PC-9 (cell line): ENCODE measurements around the gene MBTPS1. TPM values are rescaled to one million over a fixed set of nuclear protein-coding genes. Genes with fewer than 3 reads are reported as not detected.

ENCODE experiments used
- BruUV-seq: library from RNA; stranded (reverse); fragments of 400-500 nt; replicated peaks from 2 replicates; lab custom pipeline; 2021; lab: Mats Ljungman, UMichigan
- CTCF ChIA-PET: fragments of 300-600 bp; sonication (Branson Sonifier 250); formaldehyde crosslinking; loops from one replicate; lab custom pipeline; 2022; ENCODE audit warnings: antibody characterized with exemption; lab: Charles Lee
- POLR2A ChIA-PET: fragments of 300-600 bp; sonication (Branson Sonifier 250); formaldehyde crosslinking; loops from one replicate; lab custom pipeline; 2022; ENCODE audit warnings: antibody characterized with exemption; ENCODE audit not compliant: unreplicated experiment; lab: Charles Lee
- DNase-seq, 2 experiments: peaks; one replicate each; pipeline versions ENCODE4 v3.0.0 to v3.0.0-alpha.2; 2015 to 2022; ENCODE audit warnings: mixed read lengths in 1 of 2
- H2AFZ ChIP-seq: fragments of 200-600 bp; sonication (generic); 2 replicates; pipeline ENCODE4 v1.8.1; 2017; ENCODE audit warnings: antibody characterized with exemption
- H3F3A ChIP-seq: fragments of 200-600 bp; sonication (generic); 2 replicates; pipeline ENCODE4 v1.8.1; 2017; ENCODE audit warnings: antibody characterized with exemption, mild to moderate bottlenecking, low read depth; ENCODE audit not compliant: insufficient read depth
- H3K27ac ChIP-seq: fragments of 200-600 bp; sonication (generic); 2 replicates; pipeline ENCODE4 v1.6.1; 2016; ENCODE audit warnings: mixed run types
- H3K27me3 ChIP-seq: fragments of 200-600 bp; sonication (generic); 2 replicates; pipeline ENCODE4 v1.6.1; 2016; ENCODE audit warnings: low read depth, mixed run types; ENCODE audit not compliant: insufficient read depth
- H3K36me3 ChIP-seq: fragments of 200-600 bp; sonication (generic); 2 replicates; pipeline ENCODE4 v1.6.1; 2016; ENCODE audit warnings: low read depth, mixed run types
- H3K4me1 ChIP-seq: fragments of 200-600 bp; sonication (generic); replicated peaks from 2 replicates; pipeline ENCODE4 v1.6.1; 2016; ENCODE audit warnings: mixed run types; ENCODE audit not compliant: insufficient read depth
- H3K4me2 ChIP-seq: fragments of 200-600 bp; sonication (generic); 2 replicates; pipeline ENCODE4 v1.6.1; 2017; ENCODE audit warnings: mixed run types
- H3K4me3 ChIP-seq: fragments of 200-600 bp; sonication (generic); 2 replicates; pipeline ENCODE4 v1.6.1; 2016; ENCODE audit warnings: mixed run types
- H3K79me2 ChIP-seq: fragments of 200-600 bp; sonication (generic); 2 replicates; pipeline ENCODE4 v1.6.1; 2017; ENCODE audit warnings: low read depth, mixed run types
- H3K9me2 ChIP-seq: fragments of 200-600 bp; sonication (generic); 2 replicates; pipeline ENCODE4 v1.8.1; 2017; ENCODE audit warnings: mild to moderate bottlenecking; ENCODE audit not compliant: insufficient read depth
- H3K9me3 ChIP-seq: fragments of 200-600 bp; sonication (generic); 2 replicates; pipeline ENCODE4 v1.8.1; 2016; ENCODE audit warnings: low read depth; ENCODE audit not compliant: insufficient read depth
- H4K20me1 ChIP-seq: fragments of 200-600 bp; sonication (generic); 2 replicates; pipeline ENCODE4 v1.8.1; 2017; ENCODE audit not compliant: insufficient read depth
- CTCF ChIP-seq: fragments of 200-600 bp; sonication (generic); conservative IDR thresholded peaks from 2 replicates; pipeline ENCODE4 v1.6.1; 2017; ENCODE audit warnings: mixed run types, antibody characterized with exemption, mild to moderate bottlenecking, moderate library complexity
- EZH2 ChIP-seq: fragments of 200-600 bp; sonication (generic); IDR thresholded peaks from 2 replicates; pipeline ENCODE4 v1.8.0; 2017; ENCODE audit warnings: antibody characterized with exemption, low read depth
- intact Hi-C: fragments of 100-400 bp; cut with micrococcal nuclease; formaldehyde crosslinking; loops from one replicate; pipeline ENCODE4 v1.10.0; 2022; ENCODE audit not compliant: unreplicated experiment
- total RNA-seq: library from RNA; stranded (reverse); gene quantifications from 2 replicates; pipeline ENCODE4 v1.2.3, GENCODE V29; 2021

The MBTPS1 gene
- total RNA-seq, 1 experiment from 2014 or later = 96.0 TPM

GRCh38 chr16:84055366-84055765 lies 61.4 kb downstream of the MBTPS1 start:
- no peaks in the 10 kb centered on the region for H3K36me3 ChIP-seq
- no peaks in the 10 kb centered on the region for H3F3A ChIP-seq
- intact Hi-C loops = no loop called here
- H3K9me3 ChIP-seq = no peaks in the 10 kb centered on the region
- no peak for TF ChIP-seq CTCF
- no peak for TF ChIP-seq EZH2
- H3K9me2 ChIP-seq = no peaks in the 10 kb centered on the region
- DNase-seq = no peak
- no peaks in the 10 kb centered on the region for H3K4me1 ChIP-seq
- CTCF ChIA-PET = interaction anchor here (0.6 kb wide), 1 partner anchor 683 kb away, joined by 15 read pairs; no protein-coding TSS in a partner anchor
- H3K27me3 ChIP-seq = no peaks in the 10 kb centered on the region
- no TSS peak for BruUV-seq
- H4K20me1 ChIP-seq = no peaks in the 10 kb centered on the region
- no peak overlapping the region for H2AFZ ChIP-seq
- no peak overlapping the region for H3K4me3 ChIP-seq
- POLR2A ChIA-PET = no interaction called here
- no peak overlapping the region for H3K27ac ChIP-seq
- no peak overlapping the region for H3K4me2 ChIP-seq
- H3K79me2 ChIP-seq = no peaks in the 10 kb centered on the region

GRCh38 chr16:84054916-84055315 lies 61.8 kb downstream of the MBTPS1 start:
- TF ChIP-seq EZH2 = no peak
- TF ChIP-seq CTCF = no peak
- Histone ChIP-seq H3K4me2 (no peak overlapping the region), H3K4me3 (no peak overlapping the region), H4K20me1 (no peaks in the 10 kb centered on the region), H3K9me3 (no peaks in the 10 kb centered on the region), H3K79me2 (no peaks in the 10 kb centered on the region), H3K27me3 (no peaks in the 10 kb centered on the region), H3K4me1 (no peaks in the 10 kb centered on the region), H3F3A (no peaks in the 10 kb centered on the region), H3K27ac (no peak overlapping the region), H3K9me2 (no peaks in the 10 kb centered on the region), H3K36me3 (no peaks in the 10 kb centered on the region), H2AFZ (no peak overlapping the region)
- intact Hi-C loops = no loop called here
- ChIA-PET CTCF (interaction anchor here (0.6 kb wide), 1 partner anchor 683 kb away, joined by 15 read pairs; no protein-coding TSS in a partner anchor), POLR2A (no interaction called here)
- no TSS peak for BruUV-seq
- no peak for DNase-seq

GRCh38 chr16:84054271-84054670 lies 62.5 kb downstream of the MBTPS1 start:
- no TSS peak for BruUV-seq
- no peak for TF ChIP-seq EZH2
- TF ChIP-seq CTCF = no peak

More at GRCh38 chr16:84054271-84054670, 62.5 kb downstream of the MBTPS1 start:
- intact Hi-C loops = no loop called here
- Histone ChIP-seq H2AFZ (no peak overlapping the region), H3K4me1 (no peaks in the 10 kb centered on the region), H4K20me1 (no peaks in the 10 kb centered on the region), H3K9me3 (no peaks in the 10 kb centered on the region), H3K36me3 (no peaks in the 10 kb centered on the region), H3K79me2 (no peaks in the 10 kb centered on the region), H3K4me3 (no peak overlapping the region), H3K27me3 (no peaks in the 10 kb centered on the region), H3K27ac (no peak overlapping the region), H3K9me2 (no peaks in the 10 kb centered on the region), H3K4me2 (no peak overlapping the region), H3F3A (no peaks in the 10 kb centered on the region)
- DNase-seq = no peak
- POLR2A ChIA-PET = no interaction called here
- CTCF ChIA-PET = no interaction called here
